Ishikawa (cell line): ENCODE data around the gene ASTN2.

ENCODE experiments used
- EP300 ChIP-seq: IDR thresholded peaks from 2 replicates; pipeline ENCODE4 v1.6.1; 2012; ENCODE audit warnings: borderline replicate concordance
- FOXM1 ChIP-seq: IDR thresholded peaks from 2 replicates; pipeline ENCODE4 v1.6.1; 2012; ENCODE audit warnings: low read depth, borderline replicate concordance
- REST ChIP-seq: IDR thresholded peaks from 2 replicates; pipeline ENCODE4 v1.6.1; 2012; ENCODE audit warnings: low read depth, mild to moderate bottlenecking
- TAF1 ChIP-seq: IDR thresholded peaks from 2 replicates; pipeline ENCODE4 v1.6.1; 2012; ENCODE audit warnings: low read depth, mild to moderate bottlenecking

GRCh38 chr9:116491219-116491618 is 923.6 kb downstream of the ASTN2 start:
- TF ChIP-seq REST (no peak), TAF1 (no peak), EP300 (no peak), FOXM1 (no peak)
